ENCODE measurements around the gene PIP4K2A. TPM values are rescaled to one million over a fixed set of nuclear protein-coding genes. Genes with fewer than 3 reads are reported as not detected.
"Not testable (repeated sequence)": the region's sequence is repeated elsewhere in the genome, so short reads cannot be mapped to it uniquely, and the experiment has no call there.

PIP4K2A gene
- total RNA-seq, 1 donor from 2014 or later: 110 TPM

DNA sequence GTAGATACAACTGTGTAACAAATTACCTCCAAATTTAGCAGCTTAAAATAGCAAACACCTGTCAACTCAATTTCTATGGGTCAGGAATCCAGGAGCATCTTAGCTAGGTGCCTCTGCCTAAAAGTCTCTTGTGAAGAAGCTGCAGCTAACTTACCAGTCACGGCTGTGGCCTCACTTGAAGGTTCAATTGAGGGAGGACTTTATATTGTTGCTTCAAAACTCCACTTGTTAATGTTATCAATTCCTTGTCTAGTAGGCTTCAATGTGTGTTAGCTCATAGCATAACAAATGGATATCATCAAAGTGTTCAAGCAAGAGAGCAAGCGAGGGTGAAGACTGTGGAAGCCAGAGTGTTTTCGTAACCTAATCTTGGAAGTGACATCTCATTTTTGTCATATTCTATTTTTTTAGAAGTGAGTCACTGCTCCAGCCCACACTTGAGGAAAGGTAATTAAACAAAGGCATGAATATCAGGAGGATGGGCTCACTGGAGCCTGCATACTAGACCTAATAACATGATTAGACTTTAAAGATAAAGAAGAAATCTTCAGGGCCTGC, 196.1 kb downstream of the PIP4K2A start:
- no peak overlapping the region for H3K27ac Mint-ChIP-seq (ENCODE audit: unreplicated experiment)
- no peaks in the 10 kb centered on the region for H3K4me1 Mint-ChIP-seq (ENCODE audit: unreplicated experiment)
- H3K27me3 Mint-ChIP-seq (ENCODE audit: unreplicated experiment): peaks cover 5% of the 10 kb centered on the region
- no peaks in the 10 kb centered on the region for H3K9me3 Mint-ChIP-seq (ENCODE audit: unreplicated experiment)
- TF ChIP-seq, protein P1, sequence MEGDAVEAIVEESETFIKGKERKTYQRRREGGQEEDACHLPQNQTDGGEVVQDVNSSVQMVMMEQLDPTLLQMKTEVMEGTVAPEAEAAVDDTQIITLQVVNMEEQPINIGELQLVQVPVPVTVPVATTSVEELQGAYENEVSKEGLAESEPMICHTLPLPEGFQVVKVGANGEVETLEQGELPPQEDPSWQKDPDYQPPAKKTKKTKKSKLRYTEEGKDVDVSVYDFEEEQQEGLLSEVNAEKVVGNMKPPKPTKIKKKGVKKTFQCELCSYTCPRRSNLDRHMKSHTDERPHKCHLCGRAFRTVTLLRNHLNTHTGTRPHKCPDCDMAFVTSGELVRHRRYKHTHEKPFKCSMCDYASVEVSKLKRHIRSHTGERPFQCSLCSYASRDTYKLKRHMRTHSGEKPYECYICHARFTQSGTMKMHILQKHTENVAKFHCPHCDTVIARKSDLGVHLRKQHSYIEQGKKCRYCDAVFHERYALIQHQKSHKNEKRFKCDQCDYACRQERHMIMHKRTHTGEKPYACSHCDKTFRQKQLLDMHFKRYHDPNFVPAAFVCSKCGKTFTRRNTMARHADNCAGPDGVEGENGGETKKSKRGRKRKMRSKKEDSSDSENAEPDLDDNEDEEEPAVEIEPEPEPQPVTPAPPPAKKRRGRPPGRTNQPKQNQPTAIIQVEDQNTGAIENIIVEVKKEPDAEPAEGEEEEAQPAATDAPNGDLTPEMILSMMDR (IDR thresholded peaks at IDR 0.05; ENCODE audit: unreplicated experiment): no peak
- DNase-seq (ENCODE audit: low spot score): no peak
- H3K36me3 Mint-ChIP-seq (ENCODE audit: low read depth, unreplicated experiment): peaks cover 9% of the 10 kb centered on the region
- no peak overlapping the region for H3K4me3 Mint-ChIP-seq (ENCODE audit: unreplicated experiment)

- no peak overlapping the region for H3K27ac Mint-ChIP-seq (ENCODE audit: unreplicated experiment)
- H3K4me1 Mint-ChIP-seq (ENCODE audit: unreplicated experiment): no peaks in the 10 kb centered on the region
- peaks cover 5% of the 10 kb centered on the region for H3K36me3 Mint-ChIP-seq (ENCODE audit: low read depth, unreplicated experiment)
- TF ChIP-seq, protein P1 (IDR thresholded peaks at IDR 0.05; ENCODE audit: unreplicated experiment): no peak
- H3K9me3 Mint-ChIP-seq (ENCODE audit: unreplicated experiment): no peaks in the 10 kb centered on the region
- H3K4me3 Mint-ChIP-seq (ENCODE audit: unreplicated experiment): no peak overlapping the region
- DNase-seq (ENCODE audit: low spot score): no peak
- H3K27me3 Mint-ChIP-seq (ENCODE audit: unreplicated experiment): peaks cover 7% of the 10 kb centered on the region
These were observed 199.4 kb downstream of the PIP4K2A start for GRCh38 chr10:22515009-22515408.

DNA sequence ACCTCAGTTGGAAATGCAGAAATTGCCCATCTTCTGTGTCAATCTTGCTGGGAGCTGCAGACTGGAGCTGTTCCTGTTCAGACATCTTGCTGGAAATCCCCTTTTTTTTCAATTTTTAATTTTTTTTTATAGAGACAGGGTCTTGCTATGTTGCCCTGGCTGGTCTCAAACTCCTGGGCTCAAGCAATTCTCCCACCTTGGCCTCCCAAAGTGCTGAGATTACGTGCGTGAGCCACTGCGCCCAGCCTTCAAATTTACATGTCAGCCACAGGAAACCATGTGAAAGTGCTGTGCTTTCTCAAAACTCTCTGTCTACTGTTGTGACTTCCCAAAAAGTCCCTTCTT, 200.0 kb downstream of the PIP4K2A start:
- H3K27ac Mint-ChIP-seq (ENCODE audit: unreplicated experiment); H3K9me3 Mint-ChIP-seq (ENCODE audit: unreplicated experiment); H3K4me3 Mint-ChIP-seq (ENCODE audit: unreplicated experiment); H3K36me3 Mint-ChIP-seq (ENCODE audit: low read depth, unreplicated experiment); H3K4me1 Mint-ChIP-seq (ENCODE audit: unreplicated experiment); H3K27me3 Mint-ChIP-seq (ENCODE audit: unreplicated experiment); DNase-seq (ENCODE audit: low spot score): not testable (repeated sequence)

DNA sequence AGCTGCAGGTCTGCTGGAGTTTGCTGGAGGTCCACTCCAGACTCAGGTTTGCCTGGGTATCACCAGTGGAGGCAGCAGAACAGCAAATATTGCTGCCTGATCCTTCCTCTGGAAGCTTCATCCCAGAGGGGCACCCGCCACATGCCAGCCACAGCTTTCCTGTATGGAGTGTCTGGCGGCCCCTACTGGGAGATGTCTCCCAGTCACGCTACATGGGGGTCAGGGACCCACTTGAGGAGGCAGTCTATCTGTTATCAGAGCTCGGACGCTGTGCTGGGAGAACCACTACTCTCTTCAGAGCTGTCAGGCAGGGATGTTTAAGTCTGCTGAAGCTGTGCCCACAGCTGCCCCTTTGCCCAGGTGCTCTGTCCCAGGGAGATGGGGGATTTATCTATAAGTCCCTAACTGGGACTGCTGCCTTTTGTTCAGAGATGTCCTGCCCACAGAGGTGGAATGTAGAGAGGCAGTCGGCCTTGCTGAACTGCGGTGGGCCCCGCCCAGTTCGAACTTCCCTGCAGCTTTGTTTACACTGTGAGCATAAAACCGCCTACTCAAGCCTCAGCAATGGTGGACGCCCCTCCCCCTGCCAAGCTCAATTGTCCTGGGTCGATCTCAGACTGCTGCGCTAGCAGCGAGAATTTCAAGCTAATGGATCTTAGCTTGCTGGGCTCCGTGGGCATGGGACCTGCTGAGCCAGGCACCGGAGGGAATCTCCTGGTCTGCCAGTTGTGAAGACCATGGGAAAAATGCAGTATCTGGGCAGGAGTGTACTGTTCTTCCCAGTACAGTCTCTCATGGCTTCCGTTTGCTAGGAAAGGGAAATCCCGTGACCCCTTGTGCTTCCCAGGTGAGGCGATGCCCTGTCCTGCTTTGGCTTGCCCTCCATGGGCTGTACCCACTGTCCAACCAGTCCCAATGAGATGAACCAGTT, 200.6 kb downstream of the PIP4K2A start:
- not testable (repeated sequence) for H3K27me3 Mint-ChIP-seq (ENCODE audit: unreplicated experiment)

DNA sequence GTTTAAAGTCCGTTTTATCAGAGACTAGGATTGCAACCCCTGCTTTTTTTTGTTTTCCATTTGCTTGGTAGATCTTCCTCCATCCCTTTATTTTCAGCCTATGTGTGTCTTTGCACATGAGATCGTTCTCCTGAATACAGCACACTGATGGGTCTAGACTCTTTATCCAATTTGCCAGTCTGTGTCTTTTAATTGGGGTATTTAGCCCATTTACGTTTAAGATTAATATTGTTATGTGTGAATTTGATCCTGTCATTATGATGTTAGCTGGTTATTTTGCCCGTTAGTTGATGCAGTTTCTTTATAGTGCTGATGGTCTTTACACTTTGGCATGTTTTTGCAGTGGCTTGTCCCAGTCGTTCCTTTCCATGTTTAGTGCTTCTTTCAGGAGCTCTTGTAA, 202.4 kb downstream of the PIP4K2A start:
- H3K9me3 Mint-ChIP-seq (ENCODE audit: unreplicated experiment); DNase-seq (ENCODE audit: low spot score); H3K4me3 Mint-ChIP-seq (ENCODE audit: unreplicated experiment); H3K4me1 Mint-ChIP-seq (ENCODE audit: unreplicated experiment); H3K27ac Mint-ChIP-seq (ENCODE audit: unreplicated experiment); H3K36me3 Mint-ChIP-seq (ENCODE audit: low read depth, unreplicated experiment): not testable (repeated sequence)
- H3K27me3 Mint-ChIP-seq (ENCODE audit: unreplicated experiment): peaks cover 11% of the 10 kb centered on the region

More for the DNA sequence above, 200.6 kb downstream of the PIP4K2A start:
- not testable (repeated sequence) for H3K27ac Mint-ChIP-seq (ENCODE audit: unreplicated experiment); H3K4me3 Mint-ChIP-seq (ENCODE audit: unreplicated experiment); H3K9me3 Mint-ChIP-seq (ENCODE audit: unreplicated experiment); H3K4me1 Mint-ChIP-seq (ENCODE audit: unreplicated experiment); DNase-seq (ENCODE audit: low spot score); H3K36me3 Mint-ChIP-seq (ENCODE audit: low read depth, unreplicated experiment)

GRCh38 chr10:22508214-22508613, 206.2 kb downstream of the PIP4K2A start:
- H3K36me3 Mint-ChIP-seq (ENCODE audit: low read depth, unreplicated experiment); H3K27ac Mint-ChIP-seq (ENCODE audit: unreplicated experiment); H3K27me3 Mint-ChIP-seq (ENCODE audit: unreplicated experiment); DNase-seq (ENCODE audit: low spot score); H3K9me3 Mint-ChIP-seq (ENCODE audit: unreplicated experiment); H3K4me3 Mint-ChIP-seq (ENCODE audit: unreplicated experiment): not testable (repeated sequence)
- H3K4me1 Mint-ChIP-seq (ENCODE audit: unreplicated experiment): peaks cover 18% of the 10 kb centered on the region

Measured in endothelial cell (in vitro differentiated cells).